PC-3 (cell line): ENCODE measurements around the gene HSH2D.

Experiments
- EZH2 ChIP-seq: fragments of 300-600 bp; sonication (generic); IDR thresholded peaks from one replicate; pipeline ENCODE4 v1.6.1; 2017; ENCODE audit warnings: antibody characterized with exemption, mild to moderate bottlenecking, low read length; ENCODE audit not compliant: unreplicated experiment
- TF ChIP-seq, protein P1 (sequence below): fragments of 300-600 bp; sonication (generic); conservative IDR thresholded peaks from 2 replicates; pipeline ENCODE4 v1.5.1; 2017; ENCODE audit warnings: antibody characterized with exemption, low read depth, mild to moderate bottlenecking, low read length

GRCh38 chr19:16207490-16208025 is 64.1 kb downstream of the HSH2D start:
- TF ChIP-seq, protein P1, sequence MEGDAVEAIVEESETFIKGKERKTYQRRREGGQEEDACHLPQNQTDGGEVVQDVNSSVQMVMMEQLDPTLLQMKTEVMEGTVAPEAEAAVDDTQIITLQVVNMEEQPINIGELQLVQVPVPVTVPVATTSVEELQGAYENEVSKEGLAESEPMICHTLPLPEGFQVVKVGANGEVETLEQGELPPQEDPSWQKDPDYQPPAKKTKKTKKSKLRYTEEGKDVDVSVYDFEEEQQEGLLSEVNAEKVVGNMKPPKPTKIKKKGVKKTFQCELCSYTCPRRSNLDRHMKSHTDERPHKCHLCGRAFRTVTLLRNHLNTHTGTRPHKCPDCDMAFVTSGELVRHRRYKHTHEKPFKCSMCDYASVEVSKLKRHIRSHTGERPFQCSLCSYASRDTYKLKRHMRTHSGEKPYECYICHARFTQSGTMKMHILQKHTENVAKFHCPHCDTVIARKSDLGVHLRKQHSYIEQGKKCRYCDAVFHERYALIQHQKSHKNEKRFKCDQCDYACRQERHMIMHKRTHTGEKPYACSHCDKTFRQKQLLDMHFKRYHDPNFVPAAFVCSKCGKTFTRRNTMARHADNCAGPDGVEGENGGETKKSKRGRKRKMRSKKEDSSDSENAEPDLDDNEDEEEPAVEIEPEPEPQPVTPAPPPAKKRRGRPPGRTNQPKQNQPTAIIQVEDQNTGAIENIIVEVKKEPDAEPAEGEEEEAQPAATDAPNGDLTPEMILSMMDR, result no peak
- TF ChIP-seq EZH2, result no peak
